Peyer's patch (tissue), 4 donors: ENCODE data around the gene ALS2CL.

Experiments used
- POLR2A ChIP-seq, 2 donors: fragments of 450-650 bp; IDR thresholded peaks; one replicate each; pipeline ENCODE4 v1.5.1; 2017; ENCODE audit warnings: antibody characterized with exemption in 2 of 2, mild to moderate bottlenecking in 2 of 2, moderate library complexity in 2 of 2
- TF ChIP-seq, protein P1 (sequence below), 6 experiments: fragments of 450-650 bp in 4 of 6; fragments of 200-600 bp in 2 of 6; sonication (generic) in 1 of 6; IDR thresholded peaks; one replicate each; pipeline ENCODE4 v1.5.1; 2017 to 2019; ENCODE audit warnings: antibody characterized with exemption in 6 of 6, mild to moderate bottlenecking in 3 of 6, moderate library complexity in 1 of 6

DNA sequence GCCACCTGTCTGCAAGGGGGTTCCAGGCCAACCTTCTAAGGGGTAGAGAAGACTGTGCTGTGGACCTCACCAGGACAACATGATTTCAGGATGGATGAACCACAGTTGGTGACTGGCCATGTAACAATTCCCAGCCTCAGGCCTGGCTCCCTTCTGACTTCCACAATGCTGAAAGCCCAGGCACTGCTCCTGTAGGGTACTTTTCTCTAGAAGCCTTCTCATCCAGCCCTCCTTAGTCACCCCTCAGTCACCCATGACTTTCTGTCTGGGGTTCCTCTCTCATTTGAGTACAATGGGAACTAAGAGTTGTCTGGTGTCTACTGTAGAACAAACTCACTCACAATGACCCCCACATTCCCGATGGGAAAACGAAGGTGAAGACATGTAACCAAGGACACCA lies 8.6 kb downstream of the ALS2CL start:
- no peak for TF ChIP-seq POLR2A (IDR thresholded peaks at IDR 0.05)
- TF ChIP-seq, protein P1, sequence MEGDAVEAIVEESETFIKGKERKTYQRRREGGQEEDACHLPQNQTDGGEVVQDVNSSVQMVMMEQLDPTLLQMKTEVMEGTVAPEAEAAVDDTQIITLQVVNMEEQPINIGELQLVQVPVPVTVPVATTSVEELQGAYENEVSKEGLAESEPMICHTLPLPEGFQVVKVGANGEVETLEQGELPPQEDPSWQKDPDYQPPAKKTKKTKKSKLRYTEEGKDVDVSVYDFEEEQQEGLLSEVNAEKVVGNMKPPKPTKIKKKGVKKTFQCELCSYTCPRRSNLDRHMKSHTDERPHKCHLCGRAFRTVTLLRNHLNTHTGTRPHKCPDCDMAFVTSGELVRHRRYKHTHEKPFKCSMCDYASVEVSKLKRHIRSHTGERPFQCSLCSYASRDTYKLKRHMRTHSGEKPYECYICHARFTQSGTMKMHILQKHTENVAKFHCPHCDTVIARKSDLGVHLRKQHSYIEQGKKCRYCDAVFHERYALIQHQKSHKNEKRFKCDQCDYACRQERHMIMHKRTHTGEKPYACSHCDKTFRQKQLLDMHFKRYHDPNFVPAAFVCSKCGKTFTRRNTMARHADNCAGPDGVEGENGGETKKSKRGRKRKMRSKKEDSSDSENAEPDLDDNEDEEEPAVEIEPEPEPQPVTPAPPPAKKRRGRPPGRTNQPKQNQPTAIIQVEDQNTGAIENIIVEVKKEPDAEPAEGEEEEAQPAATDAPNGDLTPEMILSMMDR (IDR thresholded peaks at IDR 0.05): no peak
